K562 (cell line): ENCODE data around the gene ULBP1. TPM values are rescaled to one million over a fixed set of nuclear protein-coding genes. Genes with fewer than 3 reads are reported as not detected.
"Not testable (repeated sequence)": the region's sequence is repeated elsewhere in the genome, so short reads cannot be mapped to it uniquely, and the experiment has no call there.

Experiments
- ATAC-seq: fragments of 200-7000 bp; cut with Tn5 transposase; 3 replicates; pipeline ENCODE4 v1.9.1; 2020; ENCODE audit warnings: moderate library complexity
- BruUV-seq: library from RNA; stranded (reverse); fragments of 400-500 nt; replicated peaks from 2 replicates; lab custom pipeline; 2021; lab: Mats Ljungman, UMichigan
- CTCF ChIA-PET: fragments of 300-600 bp; formaldehyde crosslinking; extraction: SDS; loops from one replicate; lab custom pipeline; 2021; ENCODE audit warnings: low intra/inter-chr PET ratio; lab: Yijun Ruan, JAX
- POLR2A ChIA-PET: fragments of 300-600, 350-650 bp; sonication (Branson Sonifier 250); formaldehyde crosslinking; extraction: SDS; loops from one replicate; lab custom pipeline; 2021; ENCODE audit warnings: antibody characterized with exemption, inconsistent platforms; lab: Yijun Ruan, JAX
- DNase-seq, 4 experiments: peaks; one replicate each; pipeline versions ENCODE4 v3.0.0 to v3.0.0-alpha.2; 2011 to 2018; ENCODE audit warnings: low spot score in 3 of 4, mixed read lengths in 3 of 4; ENCODE audit errors: extremely low read depth in 1 of 4
- FAIRE-seq: peaks from 2 replicates; lab custom pipeline; 2011; peaks lifted over from hg19 to GRCh38; lab: Jason Lieb, UNC
- H2AFZ ChIP-seq: 2 replicates; pipeline ENCODE4 v1.6.0; 2011; ENCODE audit warnings: low read depth, low read length, control low read depth, inconsistent platforms
- H3K27ac ChIP-seq: fragments of 200-600 bp; 3 replicates; pipeline ENCODE4 v1.8.0; 2011; ENCODE audit warnings: low read depth, mild to moderate bottlenecking, control low read depth, inconsistent platforms, low read length, moderate library complexity, mixed read lengths; ENCODE audit errors: extremely low read depth
- H3K27me3 ChIP-seq, 2 experiments: fragments of 300-600 bp in 1 of 2; 2 replicates in 1 of 2; 3 replicates in 1 of 2; pipeline versions ENCODE4 v1.6.0 to v1.8.0; 2011; ENCODE audit warnings: inconsistent platforms in 2 of 2, low read length in 2 of 2, mild to moderate bottlenecking in 1 of 2, mixed read lengths in 1 of 2, moderate library complexity in 1 of 2; ENCODE audit not compliant: control insufficient read depth in 2 of 2, insufficient read depth in 2 of 2
- H3K36me3 ChIP-seq: fragments of 300-600 bp; 3 replicates; pipeline ENCODE4 v1.8.0; 2011; ENCODE audit warnings: mild to moderate bottlenecking, low read length, inconsistent platforms; ENCODE audit not compliant: control insufficient read depth, insufficient read depth
- H3K4me1 ChIP-seq, 2 experiments: fragments of 200-600 bp in 1 of 2; replicated peaks in 1 of 2; 2 replicates in 1 of 2; 3 replicates in 1 of 2; pipeline versions ENCODE4 v1.5.1 to v1.8.0; 2011; ENCODE audit warnings: inconsistent platforms in 2 of 2, low read length in 2 of 2, mild to moderate bottlenecking in 1 of 2, mixed read lengths in 1 of 2, moderate library complexity in 1 of 2; ENCODE audit not compliant: control insufficient read depth in 2 of 2, insufficient read depth in 2 of 2
- H3K4me2 ChIP-seq: 2 replicates; pipeline ENCODE4 v1.6.1; 2011; ENCODE audit warnings: low read length, control low read depth, inconsistent platforms, mixed read lengths; ENCODE audit not compliant: insufficient read depth
- H3K4me3 ChIP-seq: fragments of 200-600 bp; sonication (generic), shearing (Covaris generic); 2 replicates; pipeline ENCODE4 v1.5.1; 2016; ENCODE audit warnings: control low read depth, inconsistent platforms
- H3K79me2 ChIP-seq: fragments of 200-600 bp; 3 replicates; pipeline ENCODE4 v1.8.0; 2011; ENCODE audit warnings: low read length, inconsistent platforms; ENCODE audit not compliant: control insufficient read depth, insufficient read depth
- H3K9ac ChIP-seq, 2 experiments: 2 replicates each; pipeline versions ENCODE4 v1.6.0 to v1.6.1; 2011; ENCODE audit warnings: low read depth in 2 of 2, low read length in 2 of 2, control low read depth in 1 of 2, inconsistent platforms in 1 of 2, mild to moderate bottlenecking in 1 of 2, mixed read lengths in 1 of 2; ENCODE audit not compliant: insufficient read depth in 1 of 2
- H3K9me1 ChIP-seq: one replicate; pipeline ENCODE4 v1.6.0; 2011; ENCODE audit warnings: inconsistent platforms, mild to moderate bottlenecking, low read length, moderate library complexity; ENCODE audit not compliant: control insufficient read depth, insufficient read depth
- H3K9me3 ChIP-seq: replicated peaks from 2 replicates; pipeline ENCODE4 v1.5.1; 2011; ENCODE audit warnings: low read depth, low read length, inconsistent platforms; ENCODE audit not compliant: control insufficient read depth, insufficient read depth
- H4K20me1 ChIP-seq: replicated peaks from 2 replicates; pipeline ENCODE4 v1.6.1; 2011; ENCODE audit warnings: low read length, inconsistent platforms, mixed read lengths; ENCODE audit not compliant: control insufficient read depth, insufficient read depth
- CTCF ChIP-seq, 3 experiments: IDR thresholded peaks in 2 of 3; conservative IDR thresholded peaks in 1 of 3; 2 replicates each; pipeline ENCODE4 v1.5.1; 2011 to 2012; ENCODE audit warnings: low read length in 3 of 3, mild to moderate bottlenecking in 3 of 3, control low read depth in 2 of 3, improper control_type of control experiment in 1 of 3, inconsistent platforms in 1 of 3, low read depth in 1 of 3, mixed read lengths in 1 of 3, moderate library complexity in 1 of 3; ENCODE audit not compliant: insufficient read depth in 2 of 3
- WGBS: fragments of 100-300 bp; shearing (Covaris generic); methylation state at CpG from one replicate; pipeline ENCODE4 v1.1.6; 2016; ENCODE audit warnings: low coverage, mixed read lengths; ENCODE audit not compliant: insufficient coverage; ENCODE audit errors: missing lambda C conversion rate; 5-methylcytosine and 5-hydroxymethylcytosine counted together
- in situ Hi-C: fragments of 300-500 bp; cut with MboI; formaldehyde crosslinking; loops from 4 replicates; pipeline ENCODE4 v1.15.0; 2018; ENCODE audit warnings: inconsistent platforms, mixed read lengths
- intact Hi-C: fragments of 100-400 bp; cut with micrococcal nuclease; formaldehyde crosslinking; loops from 2 replicates; pipeline ENCODE4 v1.14.2; 2022
- polyA plus RNA-seq, 8 experiments: library from polyadenylated mRNA; depleted of rRNA in 4 of 8; stranded (reverse) in 5 of 8; unstranded in 3 of 8; fragments of >200 nt; fragmentation: Nextera tagmentation in 2 of 8; fragmentation: Illumina TruSeq in 1 of 8; extraction: Ambion mirVana in 2 of 8; extraction: Trizol in 1 of 8; gene quantifications; 2 replicates each; pipeline versions ENCODE4 v1.2.1 to v1.2.3, GENCODE V29; 2011 to 2014; ENCODE audit warnings: inconsistent platforms in 1 of 8, missing spikeins in 1 of 8
- total RNA-seq, 7 experiments: library from RNA; depleted of rRNA in 6 of 7; stranded (reverse); fragments of >200 nt in 6 of 7; fragmentation: Illumina TruSeq in 2 of 7; extraction: Trizol in 2 of 7; gene quantifications; 2 replicates each; pipeline versions ENCODE4 v1.2.1 to v1.2.3, GENCODE V29; 2011 to 2021; ENCODE audit warnings: low replicate concordance in 1 of 7

ULBP1 gene
- total and polyA plus RNA-seq, 9 of the 15 experiments (the other 6 are each of a cell fraction or from before 2014, with no cell fraction given): 0.33 to 6.0 (median 2.5) TPM

- in situ Hi-C loops: no loop called here
- Histone ChIP-seq H3K9me1 (no peaks in the 10 kb centered on the region), H2AFZ (no peak overlapping the region), H3K9ac (no peak overlapping the region)
- TF ChIP-seq CTCF (IDR thresholded peaks at IDR 0.05 in 2 of 3, conservative IDR thresholded peaks at IDR 0.05 in 1 of 3; ENCODE audit: insufficient read depth in 2 of 3, low read depth in 1 of 3, low read length in 3 of 3): no peak
- TF ChIP-seq, all 486 proteins: peak for 0
- H3K4me1 ChIP-seq: peaks cover 14 to 15% of the 10 kb centered on the region in 2 experiments; a peak in 4 of 5 replicates
- intact Hi-C loops: loop anchor here (5.0 kb wide), 1 partner anchor 177 kb away; no protein-coding TSS in a partner anchor
- no peak overlapping the region for H3K4me2 ChIP-seq
- H3K27ac ChIP-seq: no peak overlapping the region
- WGBS: 1% methylated on average over 6 of the region's 6 CpGs
- no peak for DNase-seq
- no peaks in the 10 kb centered on the region for H3K9me3 ChIP-seq
- H3K4me3 ChIP-seq: no peak overlapping the region
- no peak for FAIRE-seq
- ChIA-PET POLR2A (interaction anchor here (0.9 kb wide), 1 partner anchor 55 kb away, joined by 5 read pairs; the partner anchor contains the start of gene ULBP1), CTCF (interaction anchor here (4.4 kb wide), 1 partner anchor 84 kb away, joined by 70 read pairs; no protein-coding TSS in a partner anchor)
- no peaks in the 10 kb centered on the region for H3K79me2 ChIP-seq
- H3K27me3 ChIP-seq: peaks cover 3 to 13% of the 10 kb centered on the region in 2 experiments; a peak in 4 of 5 replicates
- H4K20me1 ChIP-seq: no peaks in the 10 kb centered on the region
- no peaks in the 10 kb centered on the region for H3K36me3 ChIP-seq
- no TSS peak for BruUV-seq
- ATAC-seq: no peak
Observed at GRCh38 chr6:150018846-150019580, 55.3 kb downstream of the ULBP1 start.

GRCh38 chr6:150021870-150022269, 58.1 kb downstream of the ULBP1 start:
- H2AFZ ChIP-seq, H3K27ac ChIP-seq, H3K4me3 ChIP-seq, H3K9me3 ChIP-seq, H3K79me2 ChIP-seq, H3K4me2 ChIP-seq, H3K36me3 ChIP-seq, FAIRE-seq, ATAC-seq, DNase-seq, H3K9me1 ChIP-seq, H3K9ac ChIP-seq, BruUV-seq, CTCF ChIA-PET, H3K4me1 ChIP-seq, in situ Hi-C loops, intact Hi-C loops, H4K20me1 ChIP-seq, POLR2A ChIA-PET: not testable (repeated sequence)
- peaks cover 22 to 41% of the 10 kb centered on the region in 2 experiments for H3K27me3 ChIP-seq
- 16% methylated on average over 2 of the region's 6 CpGs for WGBS

Other genes with a start within 250 kb of the ULBP1 start
Only the 7 nearest of the 10 such genes appear.
- gene LRP11, start 99.6 kb upstream of the ULBP1 start, total RNA-seq (2014; rRNA removed): 2.2 and 4.6 TPM in 2 replicates
- gene LRP11, start 99.6 kb upstream of the ULBP1 start, total RNA-seq (2014; rRNA removed; fragmentation: Illumina TruSeq; extraction: Trizol): 2.7 and 3.5 TPM in 2 replicates
- gene LRP11, start 99.6 kb upstream of the ULBP1 start, total RNA-seq (2015; rRNA removed; fragmentation: Illumina TruSeq; extraction: Trizol): 2.4 and 2.6 TPM in 2 replicates
- gene LRP11, start 99.6 kb upstream of the ULBP1 start, total RNA-seq (2021): 2.9 and 3.6 TPM in 2 replicates
- gene LRP11, start 99.6 kb upstream of the ULBP1 start, polyA plus RNA-seq (2011; rRNA removed): 2.6 and 8.2 TPM in 2 replicates
- gene LRP11, start 99.6 kb upstream of the ULBP1 start, polyA plus RNA-seq (2014; fragmentation: Illumina TruSeq; extraction: Trizol): 1.8 and 3.4 TPM in 2 replicates
- gene LRP11, start 99.6 kb upstream of the ULBP1 start, polyA plus RNA-seq (2014; fragmentation: Nextera tagmentation; extraction: Ambion mirVana): under 1 TPM; 0.51 to 0.94 TPM
- gene LRP11, start 99.6 kb upstream of the ULBP1 start, polyA plus RNA-seq (2014; rRNA removed): 2.0 and 2.1 TPM in 2 replicates
- not detected in 2 replicates for gene RAET1E, start 65.8 kb upstream of the ULBP1 start, total RNA-seq (2014; rRNA removed)
- gene RAET1E, start 65.8 kb upstream of the ULBP1 start, total RNA-seq (2014; rRNA removed; fragmentation: Illumina TruSeq; extraction: Trizol): not detected in 2 replicates
- gene RAET1E, start 65.8 kb upstream of the ULBP1 start, total RNA-seq (2015; rRNA removed; fragmentation: Illumina TruSeq; extraction: Trizol): not detected in 2 replicates
- gene RAET1E, start 65.8 kb upstream of the ULBP1 start, total RNA-seq (2021): not detected in 2 replicates
- gene RAET1E, start 65.8 kb upstream of the ULBP1 start, polyA plus RNA-seq (2011; rRNA removed): not detected in 2 replicates
- gene RAET1E, start 65.8 kb upstream of the ULBP1 start, polyA plus RNA-seq (2014; fragmentation: Illumina TruSeq; extraction: Trizol): not detected in 2 replicates
- gene RAET1E, start 65.8 kb upstream of the ULBP1 start, polyA plus RNA-seq (2014; fragmentation: Nextera tagmentation; extraction: Ambion mirVana): not detected
- gene RAET1E, start 65.8 kb upstream of the ULBP1 start, polyA plus RNA-seq (2014; rRNA removed): not detected in 2 replicates
- not detected in 2 replicates for gene RAET1G, start 40.8 kb upstream of the ULBP1 start, total RNA-seq (2014; rRNA removed)
- not detected in 2 replicates for gene RAET1G, start 40.8 kb upstream of the ULBP1 start, total RNA-seq (2014; rRNA removed; fragmentation: Illumina TruSeq; extraction: Trizol)
- not detected in 2 replicates for gene RAET1G, start 40.8 kb upstream of the ULBP1 start, total RNA-seq (2015; rRNA removed; fragmentation: Illumina TruSeq; extraction: Trizol)
- not detected in 2 replicates for gene RAET1G, start 40.8 kb upstream of the ULBP1 start, total RNA-seq (2021)
- 0.11 TPM in 1 of 2 replicates, not detected in the other for gene RAET1G, start 40.8 kb upstream of the ULBP1 start, polyA plus RNA-seq (2011; rRNA removed)
- gene RAET1G, start 40.8 kb upstream of the ULBP1 start, polyA plus RNA-seq (2014; fragmentation: Illumina TruSeq; extraction: Trizol): not detected in 2 replicates
- not detected for gene RAET1G, start 40.8 kb upstream of the ULBP1 start, polyA plus RNA-seq (2014; fragmentation: Nextera tagmentation; extraction: Ambion mirVana)
- gene RAET1G, start 40.8 kb upstream of the ULBP1 start, polyA plus RNA-seq (2014; rRNA removed): not detected in 2 replicates
- gene ULBP2, start 21.9 kb upstream of the ULBP1 start, total RNA-seq (2014; rRNA removed): 0.50 and 0.57 TPM in 2 replicates
- gene ULBP2, start 21.9 kb upstream of the ULBP1 start, total RNA-seq (2014; rRNA removed; fragmentation: Illumina TruSeq; extraction: Trizol): 0.96 and 1.2 TPM in 2 replicates
- gene ULBP2, start 21.9 kb upstream of the ULBP1 start, total RNA-seq (2015; rRNA removed; fragmentation: Illumina TruSeq; extraction: Trizol): 0.60 and 0.83 TPM in 2 replicates
- gene ULBP2, start 21.9 kb upstream of the ULBP1 start, total RNA-seq (2021): 0.78 and 1.2 TPM in 2 replicates
- 2.7 and 5.3 TPM in 2 replicates for gene ULBP2, start 21.9 kb upstream of the ULBP1 start, polyA plus RNA-seq (2011; rRNA removed)
- gene ULBP2, start 21.9 kb upstream of the ULBP1 start, polyA plus RNA-seq (2014; fragmentation: Illumina TruSeq; extraction: Trizol): 1.8 and 2.4 TPM in 2 replicates
- gene ULBP2, start 21.9 kb upstream of the ULBP1 start, polyA plus RNA-seq (2014; fragmentation: Nextera tagmentation; extraction: Ambion mirVana): 1 to 10 TPM; 3.2 to 4.1 TPM
- gene ULBP2, start 21.9 kb upstream of the ULBP1 start, polyA plus RNA-seq (2014; rRNA removed): 1.1 TPM in 2 replicates
- not detected in 2 replicates for gene RAET1L, start 61.6 kb downstream of the ULBP1 start, total RNA-seq (2014; rRNA removed)
- not detected in 2 replicates for gene RAET1L, start 61.6 kb downstream of the ULBP1 start, total RNA-seq (2014; rRNA removed; fragmentation: Illumina TruSeq; extraction: Trizol)
- not detected in 2 replicates for gene RAET1L, start 61.6 kb downstream of the ULBP1 start, total RNA-seq (2015; rRNA removed; fragmentation: Illumina TruSeq; extraction: Trizol)
- gene RAET1L, start 61.6 kb downstream of the ULBP1 start, total RNA-seq (2021): not detected in 2 replicates
- gene RAET1L, start 61.6 kb downstream of the ULBP1 start, polyA plus RNA-seq (2011; rRNA removed): not detected in 2 replicates
- gene RAET1L, start 61.6 kb downstream of the ULBP1 start, polyA plus RNA-seq (2014; fragmentation: Illumina TruSeq; extraction: Trizol): not detected in 2 replicates
- gene RAET1L, start 61.6 kb downstream of the ULBP1 start, polyA plus RNA-seq (2014; fragmentation: Nextera tagmentation; extraction: Ambion mirVana): not detected
- not detected in 2 replicates for gene RAET1L, start 61.6 kb downstream of the ULBP1 start, polyA plus RNA-seq (2014; rRNA removed)
- gene ULBP3, start 105.2 kb downstream of the ULBP1 start, total RNA-seq (2014; rRNA removed): 0.57 TPM in 1 of 2 replicates, not detected in the other
- not detected in 2 replicates for gene ULBP3, start 105.2 kb downstream of the ULBP1 start, total RNA-seq (2014; rRNA removed; fragmentation: Illumina TruSeq; extraction: Trizol)
- gene ULBP3, start 105.2 kb downstream of the ULBP1 start, total RNA-seq (2015; rRNA removed; fragmentation: Illumina TruSeq; extraction: Trizol): 0.23 TPM in 1 of 2 replicates, not detected in the other
- gene ULBP3, start 105.2 kb downstream of the ULBP1 start, total RNA-seq (2021): 0.38 TPM in 1 of 2 replicates, not detected in the other
- 0.25 TPM in 1 of 2 replicates, not detected in the other for gene ULBP3, start 105.2 kb downstream of the ULBP1 start, polyA plus RNA-seq (2011; rRNA removed)
- gene ULBP3, start 105.2 kb downstream of the ULBP1 start, polyA plus RNA-seq (2014; fragmentation: Illumina TruSeq; extraction: Trizol): not detected in 2 replicates
- not detected for gene ULBP3, start 105.2 kb downstream of the ULBP1 start, polyA plus RNA-seq (2014; fragmentation: Nextera tagmentation; extraction: Ambion mirVana)
- gene ULBP3, start 105.2 kb downstream of the ULBP1 start, polyA plus RNA-seq (2014; rRNA removed): 0.33 TPM in 1 of 2 replicates, not detected in the other
- 10.1 and 11.6 TPM in 2 replicates for gene PPP1R14C, start 179.1 kb downstream of the ULBP1 start, total RNA-seq (2014; rRNA removed)
- 13.0 and 15.7 TPM in 2 replicates for gene PPP1R14C, start 179.1 kb downstream of the ULBP1 start, total RNA-seq (2014; rRNA removed; fragmentation: Illumina TruSeq; extraction: Trizol)
- 3.8 and 4.5 TPM in 2 replicates for gene PPP1R14C, start 179.1 kb downstream of the ULBP1 start, total RNA-seq (2015; rRNA removed; fragmentation: Illumina TruSeq; extraction: Trizol)
- gene PPP1R14C, start 179.1 kb downstream of the ULBP1 start, total RNA-seq (2021): 14.1 and 15.6 TPM in 2 replicates
- gene PPP1R14C, start 179.1 kb downstream of the ULBP1 start, polyA plus RNA-seq (2011; rRNA removed): 16.6 and 21.9 TPM in 2 replicates
- gene PPP1R14C, start 179.1 kb downstream of the ULBP1 start, polyA plus RNA-seq (2014; fragmentation: Illumina TruSeq; extraction: Trizol): 11.9 and 12.2 TPM in 2 replicates
- gene PPP1R14C, start 179.1 kb downstream of the ULBP1 start, polyA plus RNA-seq (2014; fragmentation: Nextera tagmentation; extraction: Ambion mirVana): 10 to 100 TPM in 1 of 2 experiments, 1 to 10 TPM in 1; 8.1 to 14.5 TPM
- 9.7 and 11.7 TPM in 2 replicates for gene PPP1R14C, start 179.1 kb downstream of the ULBP1 start, polyA plus RNA-seq (2014; rRNA removed)